DND-41 (cell line): ENCODE measurements around the gene FAM32A.

ENCODE experiments used
- CTCF ChIP-seq: IDR thresholded peaks from 2 replicates; pipeline ENCODE4 v1.5.1; 2012; ENCODE audit warnings: borderline replicate concordance, low read length, moderate library complexity, mild to moderate bottlenecking; ENCODE audit not compliant: poor library complexity, severe bottlenecking; ENCODE audit errors: extremely low read depth
- EZH2 ChIP-seq: IDR thresholded peaks from 3 replicates; pipeline ENCODE4 v1.6.1; 2012; ENCODE audit warnings: borderline replicate concordance, low read depth, mild to moderate bottlenecking, moderate library complexity, low read length, inconsistent platforms; ENCODE audit not compliant: severe bottlenecking

GRCh38 chr19:16213076-16213475 lies 27.9 kb downstream of the FAM32A start:
- no peak for TF ChIP-seq EZH2
- TF ChIP-seq CTCF: no peak
